Brain microvascular endothelial cell (primary cell): ENCODE measurements around the gene NXT1.

Experiments
- DNase-seq: peaks from one replicate; pipeline ENCODE4 v3.0.0-alpha.2; 2020
- H3K27ac ChIP-seq: fragments of 250-450 bp; sonication (Bioruptor Pico); 2 replicates; pipeline ENCODE4 v1.5.1; 2020; ENCODE audit warnings: mild to moderate bottlenecking, moderate library complexity
- H3K27me3 ChIP-seq: fragments of 250-450 bp; sonication (Bioruptor Pico); replicated peaks from 2 replicates; pipeline ENCODE4 v1.5.1; 2020; ENCODE audit warnings: mild to moderate bottlenecking
- H3K36me3 ChIP-seq: fragments of 250-450 bp; sonication (Bioruptor Pico); replicated peaks from 2 replicates; pipeline ENCODE4 v1.5.1; 2020; ENCODE audit warnings: mild to moderate bottlenecking
- H3K4me3 ChIP-seq: 2 replicates; pipeline ENCODE4 v1.5.1; 2011; ENCODE audit warnings: low read depth, mild to moderate bottlenecking, control low read depth, low read length, moderate library complexity
- in situ Hi-C: cut with HindIII; loops from 2 replicates; pipeline ENCODE4 v1.10.0; 2017; ENCODE audit warnings: low sequenced_read_pairs, low pct_ligation_motif_present
- TF ChIP-seq, protein P1 (sequence below): IDR thresholded peaks from 2 replicates; pipeline ENCODE4 v1.5.1; 2011; ENCODE audit warnings: low read depth, mild to moderate bottlenecking, moderate library complexity, low read length, control low read depth, inconsistent platforms; ENCODE audit errors: missing control alignments

Gene NXT1

DNA sequence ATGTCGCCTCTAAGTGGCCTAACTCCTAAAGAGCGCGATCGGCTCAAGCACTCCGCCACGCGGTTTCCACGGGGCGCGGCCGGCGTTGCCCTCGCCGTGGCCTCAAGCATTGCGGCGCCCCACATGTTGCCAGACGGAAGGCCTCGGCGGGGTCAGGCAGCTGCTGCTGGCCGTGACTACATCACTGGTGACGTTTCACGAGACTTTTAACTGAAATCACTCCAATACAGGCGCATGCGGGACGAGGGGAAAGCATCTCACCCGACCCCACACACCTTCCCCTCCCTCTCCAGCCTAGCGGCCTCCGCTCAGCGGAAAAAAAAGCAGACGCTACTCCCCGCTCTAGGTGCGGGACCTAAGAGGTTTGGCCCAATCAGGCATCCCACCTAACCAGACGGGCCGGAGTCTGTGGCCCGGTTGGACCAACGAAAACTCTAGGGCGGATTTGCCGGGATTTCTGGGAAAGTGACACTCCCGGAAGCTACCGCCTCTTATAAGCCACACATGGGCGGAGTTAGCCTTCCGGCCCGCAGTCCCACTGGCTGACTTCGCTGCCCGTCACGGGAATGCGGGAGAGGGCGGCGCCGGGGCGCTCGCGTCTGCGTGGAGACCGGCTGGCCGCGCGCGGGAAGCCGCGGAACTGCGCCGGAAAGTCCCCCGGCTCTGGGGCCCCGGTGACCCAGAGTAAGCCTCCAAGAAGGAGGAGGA, at the start of gene NXT1:
Gene NXT1 (plus strand): TSS at position 596 of the 708 bp plus-strand sequence. CDS start 3,251 bp downstream, outside the sequence.
- TF ChIP-seq, protein P1, sequence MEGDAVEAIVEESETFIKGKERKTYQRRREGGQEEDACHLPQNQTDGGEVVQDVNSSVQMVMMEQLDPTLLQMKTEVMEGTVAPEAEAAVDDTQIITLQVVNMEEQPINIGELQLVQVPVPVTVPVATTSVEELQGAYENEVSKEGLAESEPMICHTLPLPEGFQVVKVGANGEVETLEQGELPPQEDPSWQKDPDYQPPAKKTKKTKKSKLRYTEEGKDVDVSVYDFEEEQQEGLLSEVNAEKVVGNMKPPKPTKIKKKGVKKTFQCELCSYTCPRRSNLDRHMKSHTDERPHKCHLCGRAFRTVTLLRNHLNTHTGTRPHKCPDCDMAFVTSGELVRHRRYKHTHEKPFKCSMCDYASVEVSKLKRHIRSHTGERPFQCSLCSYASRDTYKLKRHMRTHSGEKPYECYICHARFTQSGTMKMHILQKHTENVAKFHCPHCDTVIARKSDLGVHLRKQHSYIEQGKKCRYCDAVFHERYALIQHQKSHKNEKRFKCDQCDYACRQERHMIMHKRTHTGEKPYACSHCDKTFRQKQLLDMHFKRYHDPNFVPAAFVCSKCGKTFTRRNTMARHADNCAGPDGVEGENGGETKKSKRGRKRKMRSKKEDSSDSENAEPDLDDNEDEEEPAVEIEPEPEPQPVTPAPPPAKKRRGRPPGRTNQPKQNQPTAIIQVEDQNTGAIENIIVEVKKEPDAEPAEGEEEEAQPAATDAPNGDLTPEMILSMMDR: no peak
- Histone ChIP-seq H3K27ac (peak within 1 kb of the TSS; percentile 97), H3K4me3 (peak within 1 kb of the TSS; percentile 90), H3K36me3 (peaks cover 3% of the 10 kb centered on the region), H3K27me3 (no peaks in the 10 kb centered on the region)
- peak; percentile 99 for DNase-seq
- in situ Hi-C loops: no loop called here

GRCh38 chr20:23301436-23302050, 49.0 kb upstream of the NXT1 start:
- H3K36me3 ChIP-seq: no peaks in the 10 kb centered on the region
- H3K27ac ChIP-seq: no peak overlapping the region
- in situ Hi-C loops: no loop called here
- no peaks in the 10 kb centered on the region for H3K27me3 ChIP-seq
- TF ChIP-seq, protein P1: no peak
- no peak overlapping the region for H3K4me3 ChIP-seq
- no peak for DNase-seq

- TF ChIP-seq, protein P1: no peak
- H3K27ac ChIP-seq: no peak overlapping the region
- H3K4me3 ChIP-seq: no peak overlapping the region
- no peaks in the 10 kb centered on the region for H3K27me3 ChIP-seq
- H3K36me3 ChIP-seq: no peaks in the 10 kb centered on the region
- DNase-seq: no peak
- in situ Hi-C loops: no loop called here
These were observed 48.2 kb upstream of the NXT1 start for GRCh38 chr20:23302386-23302785.

- Histone ChIP-seq H3K36me3 (no peaks in the 10 kb centered on the region), H3K4me3 (no peak overlapping the region), H3K27me3 (no peaks in the 10 kb centered on the region), H3K27ac (no peak overlapping the region)
- DNase-seq: no peak
- TF ChIP-seq, protein P1: no peak
- in situ Hi-C loops: no loop called here
These were observed 47.8 kb upstream of the NXT1 start for GRCh38 chr20:23302801-23303200.

DNA sequence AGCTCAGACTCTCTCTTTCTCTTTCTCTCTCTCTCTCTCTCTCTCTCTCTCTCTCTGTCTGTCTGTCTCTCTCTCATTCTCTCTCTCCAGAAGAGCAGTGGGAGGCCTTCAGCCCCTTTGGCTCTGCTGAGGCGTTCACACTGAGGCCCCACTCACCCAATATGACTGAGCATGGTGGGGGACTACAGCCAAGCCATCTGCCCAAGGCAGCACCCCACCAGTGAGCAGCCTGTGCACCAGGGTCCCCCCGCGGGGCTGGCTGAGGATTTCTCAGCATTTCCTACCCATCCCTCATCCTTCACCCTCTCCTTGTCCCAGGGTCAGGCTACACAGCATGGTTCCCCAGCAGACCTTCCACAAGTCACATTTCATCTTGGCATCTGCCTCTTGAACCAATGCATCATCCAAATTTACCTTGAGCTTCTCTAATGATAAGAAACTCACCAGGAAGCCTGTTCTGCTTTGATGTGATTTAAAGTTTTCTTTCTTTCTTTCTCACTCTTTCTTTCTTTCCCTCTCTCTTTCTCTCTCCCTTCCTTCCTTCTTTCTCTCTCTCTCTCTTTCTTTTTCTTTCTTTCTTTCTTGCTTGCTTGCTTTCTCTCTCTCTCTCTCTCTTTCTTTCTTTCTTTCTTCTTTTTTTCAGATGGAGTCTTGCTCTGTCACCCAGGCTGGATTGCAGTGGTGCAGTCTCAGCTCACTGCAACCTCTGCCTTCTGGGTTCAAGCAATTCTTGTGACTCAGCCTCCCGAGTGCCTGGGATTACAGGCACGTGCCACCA, 47.1 kb upstream of the NXT1 start:
- H3K36me3 ChIP-seq: no peaks in the 10 kb centered on the region
- TF ChIP-seq, protein P1: no peak
- H3K27ac ChIP-seq: no peak overlapping the region
- in situ Hi-C loops: no loop called here
- DNase-seq: no peak
- H3K27me3 ChIP-seq: no peaks in the 10 kb centered on the region
- no peak overlapping the region for H3K4me3 ChIP-seq
